Measurements from ENCODE around the gene PSMB2.

The PSMB2 gene

GRCh38 chr1:35564884-35565741, 76.2 kb downstream of the PSMB2 start:
- POLR2A ChIA-PET = interaction anchor here (0.6 kb wide), 1 partner anchor 113 kb away, joined by 3 read pairs; no protein-coding TSS in a partner anchor

More at GRCh38 chr1:35564884-35565741, 76.2 kb downstream of the PSMB2 start:
- peaks cover 0 to 71% of the 10 kb centered on the region in 2 experiments; a peak in 2 of 3 replicates for H3K36me3 ChIP-seq (ENCODE audit: control insufficient read depth in 2 of 2, insufficient read depth in 1 of 2, low read length in 2 of 2)
- TF ChIP-seq ZNF398 (tag by site-specific recombination; IDR thresholded peaks at IDR 0.05) (no peak), HOXC10 (CRISPR knock-in tag; IDR thresholded peaks at IDR 0.05) (no peak), ZBTB48 (tag by site-specific recombination; IDR thresholded peaks at IDR 0.05) (no peak), GFI1B (tag by site-specific recombination; IDR thresholded peaks at IDR 0.05) (no peak), YY2 (tag by site-specific recombination; IDR thresholded peaks at IDR 0.05) (no peak), SALL2 (tag by site-specific recombination; IDR thresholded peaks at IDR 0.05; ENCODE audit: borderline replicate concordance) (no peak), ZNF148 (tag by site-specific recombination; IDR thresholded peaks at IDR 0.05; ENCODE audit: borderline replicate concordance) (no peak), ZBTB17 (tag by site-specific recombination; IDR thresholded peaks at IDR 0.05) (no peak), REST (tag by site-specific recombination; IDR thresholded peaks at IDR 0.05) (no peak), ZNF558 (tag by site-specific recombination; IDR thresholded peaks at IDR 0.05) (no peak), ZNF175 (tag by site-specific recombination; IDR thresholded peaks at IDR 0.05) (no peak), ZNF37A (tag by site-specific recombination; IDR thresholded peaks at IDR 0.05) (no peak), ZNF24 (tag by site-specific recombination; IDR thresholded peaks at IDR 0.05) (no peak), ZBTB1 (tag by site-specific recombination; IDR thresholded peaks at IDR 0.05) (no peak)
- H3K4me1 ChIP-seq (ENCODE audit: control insufficient read depth, insufficient read depth, low read length) = no peaks in the 10 kb centered on the region
- H3K4me3 ChIP-seq (ENCODE audit: low read depth, low read length) = no peak overlapping the region
- no peak overlapping the region for H3K27ac ChIP-seq (ENCODE audit: extremely low read depth, low read depth, low read length)
- H3K9me3 ChIP-seq (ENCODE audit: control insufficient read depth, insufficient read depth, low read depth, low read length) = no peaks in the 10 kb centered on the region
- CTCF ChIA-PET = interaction anchor here (0.5 to 3.9 kb wide), 34 partner anchors 8 to 779 kb away, joined by 3 to 61 read pairs (median 4); partner anchors contain the start of gene TFAP2E

Data from HEK293 (cell line).